ENCODE measurements around the gene NSG1. TPM values are rescaled to one million over a fixed set of nuclear protein-coding genes. Genes with fewer than 3 reads are reported as not detected.

Gene NSG1
- total RNA-seq, 1 donor from 2014 or later, result 2.9 TPM

DNA sequence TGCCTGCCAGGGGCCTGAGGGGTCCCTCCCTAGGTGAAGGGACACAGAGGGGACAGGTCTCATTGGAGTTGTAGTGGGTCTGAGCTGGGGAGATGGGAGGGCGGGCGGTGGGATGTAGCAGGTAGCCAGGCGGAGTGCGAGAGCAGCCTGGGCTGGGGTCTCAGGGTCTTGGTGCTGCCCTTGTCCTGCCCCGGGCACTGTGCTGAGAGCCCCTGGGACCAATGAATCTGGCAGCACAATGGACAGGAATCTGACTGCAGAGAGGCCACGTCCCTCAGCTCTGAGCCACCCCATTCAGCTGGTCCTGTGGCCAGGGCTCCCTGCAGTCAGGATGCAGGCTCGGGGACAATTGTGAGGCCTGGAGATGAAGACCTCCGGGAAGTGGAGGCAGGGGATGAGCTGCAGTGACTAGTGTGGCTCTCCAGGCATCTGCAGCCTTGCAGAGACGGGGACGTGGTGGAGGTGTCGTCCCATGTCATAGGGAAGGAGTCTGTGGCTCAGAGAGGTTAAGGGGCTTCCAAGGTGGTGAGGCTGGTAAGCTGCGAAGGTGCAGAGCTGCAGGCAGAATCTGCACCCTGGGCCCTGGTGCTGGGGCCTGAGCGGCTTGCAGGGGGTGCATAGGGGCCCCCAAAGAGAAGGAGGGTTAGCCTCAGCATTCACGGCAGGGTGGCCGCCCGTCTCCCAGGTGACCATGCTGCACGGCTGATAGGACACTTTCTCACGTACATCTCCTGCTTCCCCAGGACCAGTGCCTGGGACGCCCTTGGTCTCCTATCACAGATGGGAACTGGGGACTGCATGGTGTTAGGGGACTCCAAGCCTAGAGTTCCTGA lies 20.6 kb downstream of the NSG1 start:
- H3K9me3 Mint-ChIP-seq (ENCODE audit: unreplicated experiment), result no peaks in the 10 kb centered on the region

DNA sequence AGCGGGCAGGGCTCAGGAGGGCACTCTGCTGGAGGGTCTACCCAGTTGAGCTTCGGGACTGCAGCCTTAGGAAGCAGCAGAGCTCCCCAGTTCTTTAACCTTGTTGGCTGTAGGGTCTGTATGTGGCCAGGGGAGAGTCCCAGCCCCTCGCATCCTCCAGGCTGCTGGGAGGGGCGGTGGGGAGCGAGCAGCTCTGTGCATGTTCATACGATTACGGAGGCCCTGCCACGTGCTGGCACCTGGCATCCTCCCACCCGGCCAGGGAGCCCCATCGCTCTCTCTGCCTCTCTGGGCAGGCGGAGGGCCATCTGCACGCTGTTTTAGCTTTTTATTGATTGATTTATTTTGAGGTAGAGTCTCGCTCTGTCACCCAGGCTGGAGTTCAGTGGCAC lies 21.2 kb downstream of the NSG1 start:
- Mint-ChIP-seq H3K27me3 (ENCODE audit: unreplicated experiment) (peaks cover 5% of the 10 kb centered on the region), H3K9me3 (ENCODE audit: unreplicated experiment) (no peaks in the 10 kb centered on the region), H3K4me1 (ENCODE audit: unreplicated experiment) (peaks cover 4% of the 10 kb centered on the region), H3K4me3 (ENCODE audit: unreplicated experiment) (no peak overlapping the region), H3K36me3 (ENCODE audit: low read depth, unreplicated experiment) (peaks cover 3% of the 10 kb centered on the region), H3K27ac (ENCODE audit: unreplicated experiment) (no peak overlapping the region)
- DNase-seq (ENCODE audit: low spot score), result no peak
- TF ChIP-seq, protein P1, sequence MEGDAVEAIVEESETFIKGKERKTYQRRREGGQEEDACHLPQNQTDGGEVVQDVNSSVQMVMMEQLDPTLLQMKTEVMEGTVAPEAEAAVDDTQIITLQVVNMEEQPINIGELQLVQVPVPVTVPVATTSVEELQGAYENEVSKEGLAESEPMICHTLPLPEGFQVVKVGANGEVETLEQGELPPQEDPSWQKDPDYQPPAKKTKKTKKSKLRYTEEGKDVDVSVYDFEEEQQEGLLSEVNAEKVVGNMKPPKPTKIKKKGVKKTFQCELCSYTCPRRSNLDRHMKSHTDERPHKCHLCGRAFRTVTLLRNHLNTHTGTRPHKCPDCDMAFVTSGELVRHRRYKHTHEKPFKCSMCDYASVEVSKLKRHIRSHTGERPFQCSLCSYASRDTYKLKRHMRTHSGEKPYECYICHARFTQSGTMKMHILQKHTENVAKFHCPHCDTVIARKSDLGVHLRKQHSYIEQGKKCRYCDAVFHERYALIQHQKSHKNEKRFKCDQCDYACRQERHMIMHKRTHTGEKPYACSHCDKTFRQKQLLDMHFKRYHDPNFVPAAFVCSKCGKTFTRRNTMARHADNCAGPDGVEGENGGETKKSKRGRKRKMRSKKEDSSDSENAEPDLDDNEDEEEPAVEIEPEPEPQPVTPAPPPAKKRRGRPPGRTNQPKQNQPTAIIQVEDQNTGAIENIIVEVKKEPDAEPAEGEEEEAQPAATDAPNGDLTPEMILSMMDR (IDR thresholded peaks at IDR 0.05; ENCODE audit: unreplicated experiment), result no peak

More for the DNA sequence above, 20.6 kb downstream of the NSG1 start:
- Mint-ChIP-seq H3K4me1 (ENCODE audit: unreplicated experiment) (peaks cover 7% of the 10 kb centered on the region), H3K27ac (ENCODE audit: unreplicated experiment) (no peak overlapping the region), H3K36me3 (ENCODE audit: low read depth, unreplicated experiment) (peaks cover 3% of the 10 kb centered on the region), H3K27me3 (ENCODE audit: unreplicated experiment) (peaks cover 5% of the 10 kb centered on the region), H3K4me3 (ENCODE audit: unreplicated experiment) (no peak overlapping the region)
- TF ChIP-seq, protein P1 (IDR thresholded peaks at IDR 0.05; ENCODE audit: unreplicated experiment), result no peak
- DNase-seq (ENCODE audit: low spot score), result no peak

DNA sequence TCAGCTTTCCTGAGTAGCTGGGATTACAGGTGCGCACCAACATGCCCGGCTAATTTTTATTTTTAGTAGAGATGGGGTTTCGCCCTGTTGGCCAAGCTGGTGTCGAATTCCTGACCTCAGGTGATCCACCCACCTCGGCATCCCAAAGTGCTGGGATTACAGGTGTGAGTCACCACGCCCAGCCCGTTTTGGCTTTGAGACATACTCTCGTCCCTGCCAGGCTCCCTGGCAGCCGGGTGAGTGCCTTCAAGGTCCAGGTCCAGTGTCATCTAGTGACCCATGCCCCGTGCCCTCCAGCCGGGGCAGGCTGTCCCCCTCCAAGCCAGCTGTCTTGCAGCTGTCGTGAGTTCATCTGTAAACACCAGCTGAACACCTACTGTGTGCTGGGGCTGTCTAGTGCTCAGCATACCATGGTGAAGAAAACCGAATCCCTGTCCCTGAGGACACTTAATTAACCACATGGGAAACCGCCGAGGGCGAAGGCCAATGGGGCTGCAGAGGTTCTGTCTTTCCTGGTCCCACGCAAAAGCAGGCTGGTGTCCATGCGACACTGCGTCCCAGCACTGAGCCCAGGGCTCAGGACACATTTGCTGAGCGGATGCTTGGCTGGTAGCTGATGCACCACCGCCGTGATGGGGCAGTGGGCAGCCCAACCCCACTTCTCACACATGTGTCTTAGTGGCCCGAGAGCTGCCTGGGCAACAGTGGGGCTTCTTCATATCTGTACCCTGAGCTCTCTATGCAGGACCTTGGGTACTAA lies 21.9 kb downstream of the NSG1 start:
- Mint-ChIP-seq H3K36me3 (ENCODE audit: low read depth, unreplicated experiment) (peaks cover 3% of the 10 kb centered on the region), H3K4me1 (ENCODE audit: unreplicated experiment) (no peaks in the 10 kb centered on the region), H3K27me3 (ENCODE audit: unreplicated experiment) (peaks cover 4% of the 10 kb centered on the region), H3K9me3 (ENCODE audit: unreplicated experiment) (no peaks in the 10 kb centered on the region), H3K27ac (ENCODE audit: unreplicated experiment) (no peak overlapping the region), H3K4me3 (ENCODE audit: unreplicated experiment) (no peak overlapping the region)
- DNase-seq (ENCODE audit: low spot score), result no peak
- TF ChIP-seq, protein P1 (IDR thresholded peaks at IDR 0.05; ENCODE audit: unreplicated experiment), result no peak

DNA sequence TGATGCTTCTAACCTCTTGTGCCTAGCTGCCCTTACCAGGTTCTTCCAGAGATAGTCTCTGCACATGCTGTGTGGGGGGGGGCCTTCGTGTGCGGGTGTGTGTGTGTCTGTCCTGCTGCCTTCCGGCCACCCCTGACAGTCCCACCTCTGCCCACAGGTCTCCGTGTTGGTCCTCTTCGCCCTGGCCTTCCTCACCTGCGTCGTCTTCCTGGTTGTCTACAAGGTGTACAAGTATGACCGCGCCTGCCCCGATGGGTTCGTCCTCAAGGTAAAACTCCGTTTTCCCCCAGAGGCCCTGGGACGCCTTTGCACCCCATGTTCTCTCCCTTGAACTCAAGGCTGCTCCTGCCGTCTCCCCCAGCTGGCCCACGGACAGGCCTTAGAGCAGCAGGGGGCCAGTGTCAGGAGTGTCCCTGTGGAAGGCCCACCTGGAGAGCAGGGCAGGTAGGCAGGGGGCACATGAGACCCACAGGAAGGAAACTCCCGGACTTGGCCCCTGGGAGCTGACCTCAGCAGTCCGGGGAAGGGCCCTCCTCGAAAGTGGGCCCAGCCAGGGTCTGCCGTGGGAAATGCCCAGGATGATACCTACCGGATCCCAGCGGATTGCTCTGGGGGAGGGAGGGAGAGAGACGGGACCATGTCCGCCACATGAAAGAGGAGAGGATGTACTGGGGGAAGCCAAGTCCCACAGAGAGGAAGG lies 22.7 kb downstream of the NSG1 start:
- Mint-ChIP-seq H3K27me3 (ENCODE audit: unreplicated experiment) (peaks cover 4% of the 10 kb centered on the region), H3K9me3 (ENCODE audit: unreplicated experiment) (no peaks in the 10 kb centered on the region), H3K4me1 (ENCODE audit: unreplicated experiment) (no peaks in the 10 kb centered on the region), H3K4me3 (ENCODE audit: unreplicated experiment) (no peak overlapping the region), H3K36me3 (ENCODE audit: low read depth, unreplicated experiment) (peaks cover 3% of the 10 kb centered on the region), H3K27ac (ENCODE audit: unreplicated experiment) (no peak overlapping the region)
- TF ChIP-seq, protein P1 (IDR thresholded peaks at IDR 0.05; ENCODE audit: unreplicated experiment), result no peak
- no peak for DNase-seq (ENCODE audit: low spot score)
